ENCODE results near the gene LCOR.
A peak's percentile ranks its signal among the peaks of the same experiment; 100 is the strongest.
"Not testable (repeated sequence)": the region's sequence is repeated elsewhere in the genome, so short reads cannot be mapped to it uniquely, and the experiment has no call there.

LCOR gene

DNA sequence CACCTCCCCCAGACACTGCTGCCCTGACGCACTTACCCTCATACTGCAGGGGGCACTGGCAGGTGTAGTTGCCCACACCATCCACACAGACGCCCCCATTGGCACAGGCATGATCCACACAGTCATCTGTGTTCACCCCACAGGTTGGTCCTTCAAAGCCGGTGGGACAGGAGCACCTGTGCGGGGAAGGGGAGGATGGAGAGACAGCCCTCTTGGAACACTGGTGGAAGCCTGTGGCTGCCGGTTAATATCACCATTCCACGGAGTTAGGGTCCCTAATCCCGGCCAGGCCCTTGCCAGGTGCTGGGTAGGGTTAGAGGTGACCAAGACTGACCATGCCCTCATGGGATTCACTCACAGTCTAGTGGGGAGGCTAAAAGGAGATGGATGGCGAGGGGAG lies 181.9 kb downstream of the LCOR start:
- DNase-seq (ENCODE audit: low spot score), result no peak

DNA sequence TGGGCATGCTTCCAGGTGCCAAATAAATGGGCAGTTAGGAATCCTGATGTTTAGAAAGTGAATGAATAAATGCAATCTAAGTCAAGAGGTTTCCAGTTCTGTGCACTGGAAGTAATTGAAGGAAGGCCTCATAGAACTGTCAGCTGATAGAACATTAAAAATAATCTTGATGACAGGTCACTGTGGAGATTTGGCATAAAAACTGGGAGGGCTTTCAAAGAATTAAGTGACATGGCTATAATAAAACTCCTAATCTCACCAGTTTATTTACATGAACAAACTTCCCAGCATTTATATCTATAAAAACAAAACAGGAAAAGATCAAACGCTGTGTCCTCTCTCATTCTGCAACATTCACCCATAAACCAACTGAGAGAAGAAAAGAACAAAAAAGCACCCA lies 183.1 kb downstream of the LCOR start:
- no peak for DNase-seq (ENCODE audit: low spot score)

DNA sequence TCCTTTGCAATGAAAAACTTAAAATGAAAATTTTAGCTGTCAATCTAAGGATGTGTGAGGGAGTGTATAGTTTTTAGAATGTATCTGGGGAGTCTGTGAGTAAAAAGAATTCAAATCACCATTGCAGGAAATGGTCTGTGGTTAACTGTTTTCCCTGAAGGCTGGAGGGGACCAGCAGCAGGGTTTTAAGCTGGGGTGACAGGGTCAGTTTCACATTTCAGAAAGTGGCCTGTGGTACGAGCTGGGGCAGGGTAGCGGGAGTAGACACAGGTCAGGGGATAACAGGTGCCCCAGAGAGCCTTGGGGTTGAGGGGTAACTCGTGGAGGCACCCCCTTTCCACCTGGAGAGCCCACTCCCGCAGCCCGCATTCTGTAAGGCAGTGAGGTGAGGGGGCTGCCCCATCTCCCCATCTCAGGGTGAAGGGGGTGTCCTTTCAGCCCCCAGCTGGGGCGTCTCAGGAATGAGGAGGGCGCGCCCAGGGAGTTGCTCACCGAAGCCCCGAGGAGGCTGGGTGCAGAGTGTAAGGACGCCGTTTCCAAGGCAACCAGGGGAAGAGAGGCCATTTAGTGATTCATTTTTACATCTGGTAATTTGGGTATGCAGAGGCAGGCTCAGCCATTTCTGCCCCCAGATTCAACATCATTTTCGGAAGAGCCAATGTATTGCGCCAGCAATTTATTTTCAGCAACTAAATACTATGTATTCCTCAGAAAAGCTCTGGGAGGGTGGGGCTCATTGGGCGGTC lies 184.8 kb downstream of the LCOR start:
- DNase-seq (ENCODE audit: low spot score), result no peak

DNA sequence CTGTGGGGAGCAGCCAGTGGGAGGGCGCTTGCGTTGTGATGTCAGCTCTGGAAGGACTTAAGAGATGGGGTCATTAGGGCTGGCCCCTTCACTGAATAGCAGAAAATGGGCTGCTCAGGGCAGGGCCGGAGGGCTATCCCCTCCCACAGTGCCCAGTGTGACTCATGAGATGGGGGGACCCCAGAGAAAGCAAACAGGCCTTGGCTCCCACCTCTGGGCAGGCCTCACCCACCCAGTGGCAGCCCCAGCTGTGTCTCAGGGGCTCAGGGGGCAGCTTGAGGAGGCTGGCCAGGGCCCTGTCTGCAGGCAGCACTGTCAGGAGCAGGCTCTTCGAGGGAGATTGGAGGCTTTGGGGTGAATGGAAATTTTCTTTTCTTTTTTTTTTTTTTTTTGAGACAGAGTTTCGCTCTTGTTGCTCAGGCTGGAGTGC lies 185.4 kb downstream of the LCOR start:
- DNase-seq (ENCODE audit: low spot score), result no peak

DNA sequence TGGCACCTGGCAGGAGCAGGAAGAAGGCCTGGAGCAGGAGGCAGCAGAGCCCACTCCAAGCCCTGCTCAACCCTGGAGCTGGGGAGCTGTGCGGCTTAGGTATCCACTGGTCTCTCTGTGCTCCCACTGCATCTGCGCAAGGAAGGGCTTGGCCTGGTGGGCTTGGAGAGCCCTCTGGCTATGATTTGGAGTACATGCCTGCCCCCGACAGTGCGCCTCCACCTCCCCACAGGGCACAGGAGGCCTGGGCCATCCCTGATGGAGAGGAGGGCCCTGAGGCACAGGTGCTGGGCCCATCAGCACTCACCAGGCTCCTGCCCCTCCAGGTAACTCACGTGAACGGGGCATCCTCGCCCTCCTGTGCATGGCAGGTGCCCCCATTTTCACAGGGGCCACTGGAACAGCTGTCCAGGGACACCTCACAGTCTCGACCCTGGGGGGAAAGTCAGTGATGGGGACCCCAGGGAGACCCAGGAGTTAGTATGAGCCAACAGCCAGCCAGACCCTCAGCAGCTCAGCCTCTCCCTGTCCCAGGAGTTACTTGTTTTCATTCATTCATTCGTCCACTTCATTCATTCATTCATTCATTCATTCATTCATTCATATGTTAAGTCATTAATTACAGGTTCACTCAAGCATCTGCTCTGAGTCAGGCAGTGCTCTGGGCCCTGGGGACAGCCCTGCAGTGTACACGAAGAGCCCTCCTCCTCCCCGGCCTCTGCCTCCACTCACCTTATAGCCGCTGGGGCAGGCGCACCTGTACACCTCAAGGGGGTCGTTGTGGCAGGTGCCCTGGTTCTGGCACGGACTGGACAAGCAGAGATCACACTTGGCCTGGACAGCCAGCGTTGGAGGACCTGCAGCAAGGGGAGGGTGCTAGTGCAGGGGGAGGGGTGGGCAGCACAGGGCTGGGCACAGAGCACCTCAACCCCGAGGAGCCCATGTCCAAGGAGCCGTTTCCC lies 186.4 kb downstream of the LCOR start:
- DNase-seq (ENCODE audit: low spot score), result no peak

DNA sequence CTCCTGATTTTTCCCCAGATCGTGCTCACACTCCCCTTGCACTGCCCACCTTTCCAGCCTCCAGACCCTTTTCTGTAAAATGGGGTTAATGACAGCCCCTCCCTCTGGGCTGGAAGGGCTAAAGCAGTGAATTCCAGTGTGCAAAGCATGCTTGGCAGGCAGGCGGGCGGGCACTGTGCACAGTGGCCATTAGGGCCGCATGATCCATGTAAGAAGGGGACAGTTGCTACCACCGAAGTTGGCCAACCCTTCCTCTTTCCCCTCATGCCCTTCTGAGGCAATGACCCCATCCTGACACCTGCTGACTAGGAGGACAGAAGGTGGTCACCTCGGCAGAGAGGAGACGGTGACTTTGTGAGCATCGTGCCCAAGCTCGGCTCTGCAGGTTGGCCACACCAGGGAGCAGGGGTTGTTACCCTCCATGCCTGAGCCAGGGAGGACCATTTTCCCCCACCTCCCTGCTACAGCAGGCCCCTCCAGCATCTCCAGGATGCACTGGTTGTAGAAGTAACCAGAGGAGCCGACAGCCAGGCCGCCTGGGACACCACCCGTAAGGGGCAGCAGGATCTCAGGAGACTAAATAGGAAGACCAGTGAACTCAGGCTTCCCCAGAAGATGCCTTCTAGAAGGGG lies 187.2 kb downstream of the LCOR start:
- no peak for DNase-seq (ENCODE audit: low spot score)

DNA sequence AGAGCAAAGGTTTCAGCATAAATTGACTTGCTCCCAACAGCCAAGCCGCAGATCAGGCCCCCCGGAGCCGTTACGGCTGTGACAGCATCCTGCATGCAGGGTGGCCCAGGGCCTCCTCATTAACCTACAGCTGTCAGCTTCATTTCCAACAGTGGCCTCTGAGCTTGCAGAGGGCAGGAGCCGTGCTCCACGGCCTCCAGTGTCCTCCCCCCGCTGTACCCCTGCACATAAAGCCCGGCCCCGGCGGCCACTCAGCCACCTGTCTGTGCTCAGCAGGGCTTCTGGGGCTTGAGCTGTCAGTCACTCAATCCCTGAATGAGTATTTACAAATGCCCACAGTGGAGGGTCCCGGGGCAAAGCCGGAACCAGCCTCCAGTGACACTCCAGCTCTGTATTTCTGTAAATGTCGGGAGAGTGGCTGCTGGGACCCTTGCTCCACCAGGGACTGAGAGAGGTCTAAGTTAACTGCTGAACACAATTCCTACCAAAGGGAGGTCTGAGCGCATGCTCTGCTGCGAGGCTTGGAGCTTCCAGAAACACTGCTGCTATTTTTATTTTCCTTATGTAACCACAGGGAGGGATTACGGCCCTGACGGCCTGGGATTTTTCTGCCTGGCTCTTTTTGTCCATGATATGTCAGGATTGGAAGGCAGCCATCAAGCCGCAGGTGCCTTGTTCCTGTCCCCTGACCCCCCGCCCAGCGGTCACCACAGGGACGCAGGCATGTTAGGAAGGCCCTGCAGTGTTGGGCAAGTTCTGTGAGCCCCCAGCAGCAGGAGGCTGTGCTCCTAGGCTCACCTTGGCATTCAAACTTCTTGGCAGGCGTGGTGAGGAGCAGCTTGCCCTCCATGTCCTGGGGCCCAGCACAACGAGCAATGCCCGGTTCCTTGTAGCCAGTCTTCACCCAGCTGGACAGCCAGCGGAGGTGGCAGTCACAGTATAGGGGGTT lies 188.6 kb downstream of the LCOR start:
- DNase-seq (ENCODE audit: low spot score), result peak; percentile 51

DNA sequence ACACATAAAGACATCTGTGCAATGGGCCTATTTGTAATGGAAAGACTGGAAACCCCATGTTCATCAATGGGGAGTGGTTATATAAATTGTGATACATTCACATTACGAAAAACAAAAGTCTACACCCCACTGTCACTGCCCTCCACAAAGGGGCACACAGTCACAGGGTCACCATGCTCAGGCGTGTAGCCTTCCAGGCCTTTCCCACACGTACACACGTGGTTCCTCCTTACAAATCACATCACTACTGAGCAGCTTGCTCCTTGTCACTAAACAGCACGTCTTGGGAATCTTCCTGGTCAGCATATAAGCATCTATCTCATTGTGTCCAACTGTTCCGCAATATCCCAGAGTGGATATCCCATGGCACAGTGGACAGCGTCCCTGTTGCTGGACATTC lies 190.5 kb downstream of the LCOR start:
- no peak for DNase-seq (ENCODE audit: low spot score)

DNA sequence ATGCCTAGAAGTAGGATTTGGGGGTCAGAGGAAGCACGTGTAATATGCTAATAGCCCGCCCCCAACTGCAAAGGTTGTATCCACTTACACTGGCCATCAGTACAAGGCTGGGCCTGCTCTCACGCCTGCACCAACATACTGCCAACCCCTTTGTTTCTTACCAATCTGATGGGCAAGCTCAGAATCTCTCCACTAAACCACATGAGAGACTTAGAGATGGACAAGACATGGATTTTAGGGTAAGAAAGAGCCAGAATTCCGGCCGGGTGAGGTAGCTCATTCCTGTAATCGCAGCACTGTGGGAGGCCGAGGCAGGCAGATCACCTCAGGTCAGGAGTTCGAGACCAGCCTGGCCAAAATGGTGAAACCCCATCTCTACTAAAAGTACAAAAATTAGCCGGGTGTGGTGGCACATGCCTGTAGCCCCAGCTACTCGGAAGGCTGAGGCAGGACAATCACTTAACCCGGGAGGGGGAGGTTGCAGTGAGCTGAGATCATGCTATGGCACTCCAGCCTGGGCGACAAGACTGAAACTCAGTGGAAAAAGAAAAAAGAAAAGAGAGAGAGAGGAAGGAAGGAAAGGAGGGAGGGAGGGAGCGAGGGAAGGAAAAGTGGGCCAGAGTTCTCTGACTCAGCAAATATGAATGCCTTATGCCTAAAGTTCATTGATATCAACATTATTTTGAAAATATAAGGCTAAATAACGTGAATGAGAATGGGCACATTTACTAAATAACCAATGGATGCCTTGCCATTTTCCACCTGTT lies 191.5 kb downstream of the LCOR start:
- DNase-seq (ENCODE audit: low spot score), result no peak

DNA sequence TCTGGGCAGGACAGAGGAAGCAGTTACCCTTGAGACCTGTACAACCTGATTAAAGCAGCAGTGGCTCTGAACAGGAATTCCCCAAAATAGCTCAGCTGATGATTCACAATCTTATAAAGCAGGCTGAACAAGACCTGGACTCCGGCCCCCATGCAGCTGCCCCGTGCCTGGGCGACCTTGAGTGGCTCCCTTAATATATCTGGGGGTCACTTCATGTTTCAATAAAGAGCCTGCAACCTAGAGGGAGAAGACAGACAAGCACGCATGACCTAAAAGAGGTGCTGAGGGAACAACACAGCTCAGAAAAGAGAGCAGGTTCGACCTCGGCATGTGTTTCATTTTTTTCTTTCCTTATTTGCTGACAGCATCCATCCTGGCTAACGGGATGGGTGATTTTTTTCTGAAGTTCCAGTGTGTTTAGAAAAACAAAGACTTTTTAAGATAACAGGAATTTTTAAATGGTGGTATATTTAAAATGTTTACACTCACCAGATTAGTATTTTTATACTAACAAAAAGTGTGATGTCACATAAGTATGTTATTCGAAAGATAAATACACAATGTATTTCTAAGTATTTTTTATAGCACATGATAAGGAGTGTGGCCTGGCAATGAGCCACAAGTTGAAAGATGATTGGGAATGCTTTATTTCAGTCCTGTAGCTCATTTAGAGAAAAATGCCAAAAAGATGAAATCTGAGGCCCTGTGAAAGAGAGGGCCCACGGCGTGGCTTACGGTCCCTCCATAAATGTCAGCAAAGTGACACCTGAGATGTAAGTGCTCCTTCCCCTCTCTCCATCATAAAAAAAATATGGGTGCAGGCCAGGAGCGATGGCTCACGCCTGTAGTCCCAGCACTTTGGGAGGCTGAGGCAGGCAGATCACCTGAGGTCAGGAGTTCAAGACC lies 192.3 kb downstream of the LCOR start:
- DNase-seq (ENCODE audit: low spot score), result no peak

DNA sequence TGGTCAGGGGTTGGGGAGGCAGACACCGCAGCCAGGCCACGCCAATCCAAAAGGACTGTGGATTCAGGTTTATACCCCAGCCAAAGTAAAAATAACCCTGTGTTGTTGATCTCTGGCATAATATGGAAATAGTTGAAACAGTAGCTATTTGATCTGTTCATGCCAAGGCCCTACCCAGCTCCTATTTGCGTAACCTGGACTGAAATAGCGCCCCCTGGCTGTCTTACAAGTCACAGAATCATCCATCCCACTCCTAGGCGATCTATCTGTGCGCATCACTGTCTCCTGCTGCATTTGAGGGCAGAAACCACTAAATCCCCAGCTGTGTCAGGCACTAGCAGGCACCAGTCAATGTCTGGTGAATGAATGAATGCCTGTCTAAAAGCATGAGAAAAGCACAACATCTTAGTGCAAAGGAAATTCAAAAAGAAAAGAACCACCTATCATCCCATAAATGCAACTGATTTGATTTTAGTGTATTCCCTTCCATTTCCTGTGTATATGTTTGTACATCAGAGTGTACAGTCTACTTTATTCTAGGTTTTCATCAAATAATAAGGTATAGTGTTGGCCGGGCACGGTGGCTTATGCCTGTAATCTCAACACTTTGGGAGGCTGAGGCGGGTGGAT lies 193.6 kb downstream of the LCOR start:
- peak; percentile 79 for DNase-seq (ENCODE audit: low spot score)

DNA sequence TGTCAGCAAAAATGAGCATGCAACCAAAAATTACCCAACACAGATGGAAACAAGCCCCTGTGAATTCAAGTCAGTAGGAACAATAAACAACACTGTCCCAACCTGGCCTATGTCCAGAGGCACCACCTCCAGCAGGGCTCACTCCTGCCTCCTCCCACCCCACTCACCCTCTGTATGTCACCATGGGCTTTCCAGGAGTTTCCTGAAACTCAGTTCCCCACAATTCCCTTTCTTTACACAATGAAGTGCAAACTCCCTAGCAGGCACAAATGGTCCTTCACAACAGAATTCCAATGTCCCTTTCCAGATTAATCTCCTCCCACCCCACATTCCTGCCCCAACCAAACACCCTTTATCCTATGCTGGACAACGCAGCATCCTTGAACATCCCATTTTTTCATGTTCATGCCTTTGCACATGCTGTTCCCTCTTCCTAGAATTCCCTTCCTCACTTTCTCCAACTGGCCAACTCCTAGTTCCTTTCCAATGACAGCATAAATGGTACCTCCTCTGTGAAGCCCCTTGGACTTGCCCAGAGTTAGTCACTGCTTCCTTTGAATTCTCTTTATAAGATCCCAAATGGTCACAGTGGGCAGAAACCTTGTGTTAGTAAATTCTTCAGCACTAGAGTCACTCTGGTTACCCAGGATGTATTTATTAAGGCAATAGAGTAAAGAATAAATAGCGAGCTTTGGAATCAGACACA lies 196.2 kb downstream of the LCOR start:
- DNase-seq (ENCODE audit: low spot score), result no peak

DNA sequence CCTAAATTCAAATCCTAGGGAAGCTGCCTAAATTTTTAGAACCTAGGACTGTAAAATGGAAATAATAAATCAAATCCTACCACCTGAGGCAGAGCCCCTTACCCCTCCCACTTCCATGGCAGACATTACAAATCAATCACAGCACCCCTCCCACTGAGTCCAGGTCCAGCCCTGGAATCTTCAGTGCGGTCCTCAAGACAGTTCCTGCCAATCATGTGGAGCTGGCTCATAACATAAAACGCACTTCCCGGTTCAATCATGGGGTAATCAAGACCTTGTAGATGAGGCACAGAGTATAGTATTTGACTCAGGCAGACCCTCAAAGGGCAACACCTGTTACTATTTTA lies 196.7 kb downstream of the LCOR start:
- no peak for DNase-seq (ENCODE audit: low spot score)

DNA sequence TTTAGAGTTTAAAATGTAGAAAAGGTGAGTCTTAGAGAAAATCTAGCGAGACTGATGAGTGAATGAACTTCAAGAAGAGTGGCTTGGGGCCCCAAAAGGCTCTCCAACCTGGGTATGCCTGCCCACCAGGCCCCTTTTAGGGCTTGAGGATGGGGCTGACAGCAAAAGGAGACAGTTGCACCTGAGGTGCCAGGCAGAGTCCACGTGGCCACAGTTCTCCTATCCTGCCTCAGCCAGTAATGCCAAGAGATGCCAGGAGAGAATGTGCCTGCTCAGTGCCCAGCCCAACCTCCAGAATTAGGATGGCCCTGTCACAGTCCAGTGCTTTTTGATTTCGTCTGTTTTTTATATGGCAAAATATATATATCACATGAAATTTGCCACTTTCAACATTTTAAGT lies 197.2 kb downstream of the LCOR start:
- no peak for DNase-seq (ENCODE audit: low spot score)

DNA sequence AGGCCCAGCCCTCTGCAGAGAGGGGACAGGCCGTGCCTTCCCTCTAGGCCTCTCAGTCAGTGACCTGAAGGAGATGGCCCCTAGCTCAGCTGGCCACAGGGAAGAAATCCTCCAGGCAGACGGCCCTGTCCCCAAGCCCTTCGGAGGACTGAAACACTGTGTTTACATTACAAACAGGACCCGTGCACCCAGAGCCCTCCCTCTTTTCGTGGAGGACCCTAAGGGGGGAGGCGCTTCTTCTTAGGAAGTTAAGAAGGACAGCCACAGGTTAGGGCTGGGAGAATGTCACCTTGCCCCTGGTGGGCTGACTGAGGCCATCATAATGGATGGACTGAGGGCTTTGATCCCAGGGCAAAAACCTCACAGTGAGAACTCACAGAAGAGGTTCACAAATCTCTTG lies 198.8 kb downstream of the LCOR start:
- DNase-seq (ENCODE audit: low spot score), result no peak

DNA sequence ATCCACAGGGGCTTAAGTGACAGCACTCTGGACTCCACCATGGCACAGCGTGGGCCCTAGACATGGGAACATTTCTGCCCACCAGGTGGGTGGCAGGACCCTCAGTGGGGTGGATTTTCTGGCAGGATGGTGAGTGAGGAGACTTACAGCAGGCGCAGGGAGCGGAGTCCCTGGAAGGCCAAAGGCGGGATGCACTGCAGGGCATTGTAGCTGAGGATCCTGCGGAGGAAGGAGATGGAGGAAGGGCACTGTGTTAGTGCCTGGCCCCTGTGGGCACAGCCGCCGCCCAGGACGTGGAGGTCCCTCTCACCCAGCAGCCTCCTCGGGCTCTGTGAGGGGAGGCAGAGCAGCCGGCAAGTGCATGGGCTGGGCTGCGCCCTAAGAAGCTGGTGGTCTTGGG lies 199.4 kb downstream of the LCOR start:
- no peak for DNase-seq (ENCODE audit: low spot score)

DNA sequence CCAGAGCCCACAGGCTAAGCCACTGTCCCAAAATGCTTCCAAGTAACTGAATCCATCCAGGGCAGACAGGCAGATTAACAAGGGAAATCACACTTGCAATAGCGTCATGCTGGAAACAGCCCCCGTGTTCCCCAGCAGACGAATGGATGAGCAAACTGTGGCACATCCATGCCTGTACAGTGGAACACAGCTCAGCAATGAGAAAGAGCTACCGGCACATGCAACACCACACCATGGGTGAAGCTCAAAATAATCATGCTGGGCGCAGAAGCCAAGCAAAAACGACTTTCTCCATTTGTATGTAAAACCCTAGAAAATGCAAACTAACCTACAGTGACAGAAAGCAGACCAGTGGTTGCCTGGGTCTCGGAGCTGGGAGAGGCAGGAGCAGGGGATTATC lies 200.5 kb downstream of the LCOR start:
- DNase-seq (ENCODE audit: low spot score), result no peak

DNA sequence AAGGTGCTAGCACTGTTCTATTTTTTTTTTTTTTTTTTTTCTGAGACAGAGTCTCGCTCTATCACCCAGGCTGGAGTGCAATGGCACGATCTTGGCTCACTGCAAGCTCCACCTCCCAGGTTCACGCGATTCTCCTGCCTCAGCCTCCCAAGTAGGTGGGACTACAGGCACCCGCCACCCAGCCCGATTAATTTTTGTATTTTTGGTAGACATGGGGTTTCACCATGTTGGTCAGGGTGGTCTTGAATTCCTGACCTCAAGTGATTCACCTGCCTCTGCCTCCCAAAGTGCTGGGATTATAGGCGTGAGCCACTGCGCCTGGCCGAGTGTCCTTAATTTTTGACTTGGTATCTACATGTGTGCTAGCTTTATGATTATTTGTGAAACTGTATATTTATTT lies 201.7 kb downstream of the LCOR start:
- not testable (repeated sequence) for DNase-seq (ENCODE audit: low spot score)

DNA sequence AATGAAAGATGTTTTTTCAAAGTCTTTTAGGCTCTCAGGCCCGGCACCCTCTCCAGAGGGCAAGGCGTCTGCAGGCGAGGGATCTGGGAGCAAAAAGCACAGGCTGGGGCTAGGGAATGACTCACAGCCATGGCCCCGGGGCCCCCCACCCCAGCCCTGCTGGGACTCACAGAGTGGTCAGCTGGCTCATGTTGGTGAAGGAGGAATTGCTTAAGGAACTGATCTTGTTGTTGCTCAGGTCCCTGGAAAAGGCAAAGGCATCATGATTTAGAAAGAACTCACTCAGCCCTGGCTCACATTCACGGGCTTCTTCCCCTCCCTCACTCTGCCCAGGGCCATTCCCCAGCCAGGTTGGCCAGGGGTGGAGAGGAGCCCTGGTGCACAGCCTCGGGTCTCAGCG lies 202.2 kb downstream of the LCOR start:
- no peak for DNase-seq (ENCODE audit: low spot score)
